NCI-H146 treated with DMSO at 0.1 percent for 48 hours (cell line): ENCODE measurements around the gene BLCAP.
"Not testable (repeated sequence)": the region's sequence is repeated elsewhere in the genome, so short reads cannot be mapped to it uniquely, and the experiment has no call there.

Experiments used
- DNase-seq: peaks from one replicate; lab custom pipeline; 2025; ENCODE audit not compliant: unreplicated experiment; lab: John Stamatoyannopoulos, UW

The BLCAP gene

GRCh38 chr20:37527638-37528445 lies at the start of gene BLCAP:
Gene BLCAP (minus strand): TSS chr20:37527876. CDS start chr20:37519174, 8,702 bp downstream.
- DNase-seq = peak; percentile 85

- not testable (repeated sequence) for DNase-seq
Measured at GRCh38 chr20:37577436-37577835, 49.8 kb upstream of the BLCAP start.

- no peak for DNase-seq
Measured at GRCh38 chr20:37576911-37577310, 49.2 kb upstream of the BLCAP start.

- DNase-seq = no peak
Measured at GRCh38 chr20:37575884-37576283, 48.2 kb upstream of the BLCAP start.

GRCh38 chr20:37574199-37574890 lies 46.7 kb upstream of the BLCAP start:
- no peak for DNase-seq

- no peak for DNase-seq
Measured at GRCh38 chr20:37573626-37574198, 46.0 kb upstream of the BLCAP start.

GRCh38 chr20:37571033-37571432 lies 43.4 kb upstream of the BLCAP start:
- no peak for DNase-seq

GRCh38 chr20:37570419-37570818 lies 42.7 kb upstream of the BLCAP start:
- DNase-seq = no peak

GRCh38 chr20:37567671-37568588 lies 40.3 kb upstream of the BLCAP start:
- peak; percentile 31 for DNase-seq

- no peak for DNase-seq
Measured at GRCh38 chr20:37567331-37567665, 39.6 kb upstream of the BLCAP start.

GRCh38 chr20:37566590-37567330 lies 39.1 kb upstream of the BLCAP start:
- DNase-seq = no peak

- DNase-seq = peak; percentile 21
Measured at GRCh38 chr20:37565134-37565811, 37.6 kb upstream of the BLCAP start.

GRCh38 chr20:37564388-37565133 lies 36.9 kb upstream of the BLCAP start:
- DNase-seq = peak; percentile 24

GRCh38 chr20:37564016-37564387 lies 36.3 kb upstream of the BLCAP start:
- DNase-seq = no peak

GRCh38 chr20:37562695-37563480 lies 35.2 kb upstream of the BLCAP start:
- DNase-seq = no peak

GRCh38 chr20:37560629-37561028 lies 33.0 kb upstream of the BLCAP start:
- no peak for DNase-seq

- DNase-seq = no peak
Measured at GRCh38 chr20:37559312-37560027, 31.8 kb upstream of the BLCAP start.

GRCh38 chr20:37558779-37559178 lies 31.1 kb upstream of the BLCAP start:
- DNase-seq = no peak
